Measurements from ENCODE around the gene ZNF584.

Gene ZNF584

DNA sequence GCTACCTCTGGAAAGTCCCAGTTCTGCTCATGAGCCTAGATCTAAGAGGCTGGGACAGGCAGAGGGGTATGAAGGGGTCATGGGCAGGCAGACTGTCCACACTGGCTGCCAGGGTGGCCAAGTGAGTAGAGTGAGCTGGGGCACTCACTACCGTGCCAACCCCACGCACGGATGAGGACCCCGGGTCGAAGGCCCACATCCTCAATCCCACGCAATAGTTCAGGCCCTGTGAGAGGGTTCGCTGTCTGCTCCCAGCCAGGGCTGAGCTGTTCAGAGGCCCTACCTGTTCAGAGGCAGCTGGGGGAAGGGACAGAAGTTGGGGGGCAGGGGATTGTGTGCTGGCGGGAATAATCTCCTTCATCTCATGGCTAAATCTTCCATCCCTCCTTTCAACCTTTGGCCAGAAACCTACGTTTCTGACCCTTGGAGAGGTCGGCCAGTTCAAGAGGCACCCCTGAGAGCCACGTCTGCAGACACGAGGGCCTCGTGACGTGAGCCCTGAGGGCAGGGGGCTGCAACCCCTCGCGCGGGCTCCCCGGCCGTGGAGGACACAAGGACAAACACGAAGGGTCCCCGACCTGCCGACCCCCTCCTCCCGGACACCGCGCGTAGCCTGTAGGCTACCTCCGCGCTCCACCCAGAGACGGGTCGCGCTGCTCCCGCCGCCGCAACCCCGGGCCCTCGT lies 22.4 kb upstream of the ZNF584 start:
- Histone ChIP-seq H3K9ac (ENCODE audit: low read depth, low read length) (peak overlapping the region; percentile 99), H3K4me2 (ENCODE audit: insufficient read depth, low read length) (peak overlapping the region; percentile 92), H3K4me1 (ENCODE audit: insufficient read depth, low read length) (peaks cover 55% of the 10 kb centered on the region), H3K79me2 (ENCODE audit: insufficient read depth, low read length) (peaks cover 62% of the 10 kb centered on the region), H3K4me3 (ENCODE audit: low read depth in 1 of 2, low read length in 2 of 2) (peak overlapping the region; percentile 75 to 92), H3K27ac (ENCODE audit: low read length) (peak overlapping the region; percentile 97), H3K36me3 (ENCODE audit: insufficient read depth, low read length) (peaks cover 33% of the 10 kb centered on the region), H4K20me1 (ENCODE audit: insufficient read depth, low read length) (peaks cover 26% of the 10 kb centered on the region), H3K27me3 (ENCODE audit: insufficient read depth, low read length, poor library complexity) (no peaks in the 10 kb centered on the region), H2AFZ (ENCODE audit: low read depth, low read length) (peak overlapping the region; percentile 84), H3K9me3 (ENCODE audit: insufficient read depth, low read length, severe bottlenecking) (no peaks in the 10 kb centered on the region)
- ATAC-seq (ENCODE audit: insufficient read depth, low read depth) = no peak; the same call in 1 of the 3 replicates
- DNase-seq = peak; percentile 40
- no peak for TF ChIP-seq EZH2 (IDR thresholded peaks at IDR 0.05; ENCODE audit: borderline replicate concordance, low read depth, low read length, severe bottlenecking)
- TF ChIP-seq, protein P1, sequence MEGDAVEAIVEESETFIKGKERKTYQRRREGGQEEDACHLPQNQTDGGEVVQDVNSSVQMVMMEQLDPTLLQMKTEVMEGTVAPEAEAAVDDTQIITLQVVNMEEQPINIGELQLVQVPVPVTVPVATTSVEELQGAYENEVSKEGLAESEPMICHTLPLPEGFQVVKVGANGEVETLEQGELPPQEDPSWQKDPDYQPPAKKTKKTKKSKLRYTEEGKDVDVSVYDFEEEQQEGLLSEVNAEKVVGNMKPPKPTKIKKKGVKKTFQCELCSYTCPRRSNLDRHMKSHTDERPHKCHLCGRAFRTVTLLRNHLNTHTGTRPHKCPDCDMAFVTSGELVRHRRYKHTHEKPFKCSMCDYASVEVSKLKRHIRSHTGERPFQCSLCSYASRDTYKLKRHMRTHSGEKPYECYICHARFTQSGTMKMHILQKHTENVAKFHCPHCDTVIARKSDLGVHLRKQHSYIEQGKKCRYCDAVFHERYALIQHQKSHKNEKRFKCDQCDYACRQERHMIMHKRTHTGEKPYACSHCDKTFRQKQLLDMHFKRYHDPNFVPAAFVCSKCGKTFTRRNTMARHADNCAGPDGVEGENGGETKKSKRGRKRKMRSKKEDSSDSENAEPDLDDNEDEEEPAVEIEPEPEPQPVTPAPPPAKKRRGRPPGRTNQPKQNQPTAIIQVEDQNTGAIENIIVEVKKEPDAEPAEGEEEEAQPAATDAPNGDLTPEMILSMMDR (IDR thresholded peaks at IDR 0.05; ENCODE audit: borderline replicate concordance, extremely low read depth, low read length, poor library complexity, severe bottlenecking) = no peak

GRCh38 chr19:58386576-58387337 lies 21.7 kb upstream of the ZNF584 start, which contains the start of gene RPS5:
RPS5 (plus strand) TSS chr19:58387269; CDS start chr19:58388138, 869 bp downstream.
- no peaks in the 10 kb centered on the region for H3K27me3 ChIP-seq (ENCODE audit: insufficient read depth, low read length, poor library complexity)
- DNase-seq (peak; percentile 98), ATAC-seq (ENCODE audit: insufficient read depth, low read depth) (peak; percentile 87)
- peak within 1 kb of the TSS; percentile 75 to 92 for H3K4me3 ChIP-seq (ENCODE audit: low read depth in 1 of 2, low read length in 2 of 2)
- H3K4me1 ChIP-seq (ENCODE audit: insufficient read depth, low read length) = peaks cover 52% of the 10 kb centered on the region
- peak within 1 kb of the TSS; percentile 97 for H3K27ac ChIP-seq (ENCODE audit: low read length)
- H4K20me1 ChIP-seq (ENCODE audit: insufficient read depth, low read length) = peaks cover 27% of the 10 kb centered on the region
- peak within 1 kb of the TSS; percentile 99 for H3K9ac ChIP-seq (ENCODE audit: low read depth, low read length)
- no peak for TF ChIP-seq EZH2 (IDR thresholded peaks at IDR 0.05; ENCODE audit: borderline replicate concordance, low read depth, low read length, severe bottlenecking)
- TF ChIP-seq, protein P1 (IDR thresholded peaks at IDR 0.05; ENCODE audit: borderline replicate concordance, extremely low read depth, low read length, poor library complexity, severe bottlenecking) = no peak
- H2AFZ ChIP-seq (ENCODE audit: low read depth, low read length) = peak within 1 kb of the TSS; percentile 84
- H3K79me2 ChIP-seq (ENCODE audit: insufficient read depth, low read length) = peaks cover 65% of the 10 kb centered on the region
- H3K36me3 ChIP-seq (ENCODE audit: insufficient read depth, low read length) = peaks cover 40% of the 10 kb centered on the region
- H3K9me3 ChIP-seq (ENCODE audit: insufficient read depth, low read length, severe bottlenecking) = no peaks in the 10 kb centered on the region
- H3K4me2 ChIP-seq (ENCODE audit: insufficient read depth, low read length) = peak within 1 kb of the TSS; percentile 92

DNA sequence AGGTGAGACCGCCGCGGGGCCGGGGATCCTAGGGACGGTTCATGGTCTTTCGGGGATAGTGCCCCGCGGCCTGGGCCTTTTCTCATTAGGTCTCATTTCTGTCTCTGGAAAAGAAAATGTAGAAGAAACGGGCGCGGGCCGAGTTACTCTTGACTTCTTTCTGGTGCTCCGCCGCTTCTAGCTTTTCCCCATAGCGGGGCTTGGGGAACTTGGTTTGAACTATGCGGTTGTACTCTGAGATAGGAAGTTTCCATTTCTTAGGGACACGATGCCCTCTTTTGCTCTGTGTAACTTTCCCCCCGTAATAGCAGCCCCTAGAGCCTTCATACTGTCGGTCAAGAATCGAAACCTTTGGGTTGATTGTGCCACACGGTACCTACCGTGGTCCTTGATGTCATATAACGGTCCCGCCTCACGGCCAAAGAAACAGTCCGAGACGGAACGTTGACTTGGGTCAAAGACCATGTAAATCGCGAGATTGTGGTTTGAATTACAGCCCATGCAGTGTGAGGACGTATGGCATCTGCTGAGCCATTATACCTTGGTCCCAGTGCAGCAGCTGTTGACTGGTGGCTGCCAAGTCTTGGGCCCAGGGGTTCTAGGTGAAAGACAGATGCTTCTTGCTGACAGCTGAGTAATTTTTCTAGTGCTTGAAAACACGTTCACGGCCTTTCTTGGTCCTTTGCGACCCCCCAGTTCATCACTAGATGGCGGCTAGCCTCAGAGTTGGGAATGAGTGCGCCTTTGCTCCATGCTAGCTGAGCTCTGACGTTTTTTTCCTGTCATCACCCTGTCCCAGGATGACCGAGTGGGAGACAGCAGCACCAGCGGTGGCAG lies 20.9 kb upstream of the ZNF584 start:
- H3K9me3 ChIP-seq (ENCODE audit: insufficient read depth, low read length, severe bottlenecking) = no peaks in the 10 kb centered on the region
- H3K27me3 ChIP-seq (ENCODE audit: insufficient read depth, low read length, poor library complexity) = no peaks in the 10 kb centered on the region
- H4K20me1 ChIP-seq (ENCODE audit: insufficient read depth, low read length) = peaks cover 31% of the 10 kb centered on the region
- peak overlapping the region; percentile 75 to 92 for H3K4me3 ChIP-seq (ENCODE audit: low read depth in 1 of 2, low read length in 2 of 2)
- H3K4me2 ChIP-seq (ENCODE audit: insufficient read depth, low read length) = peak overlapping the region; percentile 92
- H3K9ac ChIP-seq (ENCODE audit: low read depth, low read length) = peak overlapping the region; percentile 99
- H3K36me3 ChIP-seq (ENCODE audit: insufficient read depth, low read length) = peaks cover 48% of the 10 kb centered on the region
- peak overlapping the region; percentile 73 for H3K27ac ChIP-seq (ENCODE audit: low read length)
- no peak for ATAC-seq (ENCODE audit: insufficient read depth, low read depth)
- DNase-seq = no peak
- H3K79me2 ChIP-seq (ENCODE audit: insufficient read depth, low read length) = peaks cover 65% of the 10 kb centered on the region
- peaks cover 46% of the 10 kb centered on the region for H3K4me1 ChIP-seq (ENCODE audit: insufficient read depth, low read length)
- H2AFZ ChIP-seq (ENCODE audit: low read depth, low read length) = peak overlapping the region; percentile 68
- TF ChIP-seq EZH2 (IDR thresholded peaks at IDR 0.05; ENCODE audit: borderline replicate concordance, low read depth, low read length, severe bottlenecking) = no peak
- TF ChIP-seq, protein P1 (IDR thresholded peaks at IDR 0.05; ENCODE audit: borderline replicate concordance, extremely low read depth, low read length, poor library complexity, severe bottlenecking) = no peak

Measured in DND-41 (cell line).